ENCODE measurements around the gene SYNE2. TPM values are rescaled to one million over a fixed set of nuclear protein-coding genes. Genes with fewer than 3 reads are reported as not detected.

Gene SYNE2
- total RNA-seq, 1 donor from 2014 or later: 186 TPM

- DNase-seq: no peak
- H3K4me1 ChIP-seq: no peaks in the 10 kb centered on the region
- H3K36me3 ChIP-seq: peaks cover 56% of the 10 kb centered on the region
- no peak overlapping the region for H3K27ac ChIP-seq (replicated peaks)
- no peaks in the 10 kb centered on the region for H3K9me3 ChIP-seq (replicated peaks)
- intact Hi-C loops (cut with micrococcal nuclease): no loop called here
- H3K27me3 ChIP-seq (ENCODE audit: low read depth): no peaks in the 10 kb centered on the region
- no peak for TF ChIP-seq CTCF (IDR thresholded peaks at IDR 0.05; ENCODE audit: borderline replicate concordance)
- H3K4me3 ChIP-seq: no peak overlapping the region
Measured at GRCh38 chr14:64187331-64187730, 334.5 kb downstream of the SYNE2 start.

- no peak overlapping the region for H3K27ac ChIP-seq (replicated peaks)
- no peak overlapping the region for H3K4me3 ChIP-seq
- intact Hi-C loops (cut with micrococcal nuclease): no loop called here
- H3K27me3 ChIP-seq (ENCODE audit: low read depth): no peaks in the 10 kb centered on the region
- H3K4me1 ChIP-seq: peaks cover 30% of the 10 kb centered on the region
- peaks cover 47% of the 10 kb centered on the region for H3K36me3 ChIP-seq
- no peak for TF ChIP-seq CTCF (IDR thresholded peaks at IDR 0.05; ENCODE audit: borderline replicate concordance)
- no peak for DNase-seq
- no peaks in the 10 kb centered on the region for H3K9me3 ChIP-seq (replicated peaks)
Measured at GRCh38 chr14:64190974-64191502, 338.2 kb downstream of the SYNE2 start.

GRCh38 chr14:64191756-64192155 is 339.0 kb downstream of the SYNE2 start:
- DNase-seq: no peak
- Histone ChIP-seq H3K4me1 (peaks cover 37% of the 10 kb centered on the region), H3K27me3 (ENCODE audit: low read depth) (no peaks in the 10 kb centered on the region), H3K36me3 (peaks cover 41% of the 10 kb centered on the region), H3K27ac (replicated peaks) (no peak overlapping the region), H3K9me3 (replicated peaks) (no peaks in the 10 kb centered on the region), H3K4me3 (no peak overlapping the region)
- no peak for TF ChIP-seq CTCF (IDR thresholded peaks at IDR 0.05; ENCODE audit: borderline replicate concordance)
- intact Hi-C loops (cut with micrococcal nuclease): no loop called here

GRCh38 chr14:64193821-64194220 is 341.0 kb downstream of the SYNE2 start:
- H3K9me3 ChIP-seq (replicated peaks): no peaks in the 10 kb centered on the region
- intact Hi-C loops (cut with micrococcal nuclease): no loop called here
- DNase-seq: no peak
- H3K36me3 ChIP-seq: peaks cover 28% of the 10 kb centered on the region
- peak overlapping the region; percentile 87 for H3K27ac ChIP-seq (replicated peaks)
- H3K27me3 ChIP-seq (ENCODE audit: low read depth): no peaks in the 10 kb centered on the region
- peaks cover 49% of the 10 kb centered on the region for H3K4me1 ChIP-seq
- no peak overlapping the region for H3K4me3 ChIP-seq
- no peak for TF ChIP-seq CTCF (IDR thresholded peaks at IDR 0.05; ENCODE audit: borderline replicate concordance)

- peak overlapping the region; percentile 87 for H3K27ac ChIP-seq (replicated peaks)
- intact Hi-C loops (cut with micrococcal nuclease): no loop called here
- H3K4me1 ChIP-seq: peaks cover 54% of the 10 kb centered on the region
- no peak for TF ChIP-seq CTCF (IDR thresholded peaks at IDR 0.05; ENCODE audit: borderline replicate concordance)
- H3K9me3 ChIP-seq (replicated peaks): no peaks in the 10 kb centered on the region
- no peak for DNase-seq
- peaks cover 24% of the 10 kb centered on the region for H3K36me3 ChIP-seq
- no peaks in the 10 kb centered on the region for H3K27me3 ChIP-seq (ENCODE audit: low read depth)
- H3K4me3 ChIP-seq: no peak overlapping the region
Measured at GRCh38 chr14:64194404-64194803, 341.6 kb downstream of the SYNE2 start.
